ENCODE results near the gene FRS3. TPM values are rescaled to one million over a fixed set of nuclear protein-coding genes. Genes with fewer than 3 reads are reported as not detected.

FRS3 gene
- total and polyA plus RNA-seq, 2 of the 13 experiments (the other 11 are each of a cell fraction or from before 2014, with no cell fraction given): 3.0 to 7.4 TPM

- TF ChIP-seq, protein P1, sequence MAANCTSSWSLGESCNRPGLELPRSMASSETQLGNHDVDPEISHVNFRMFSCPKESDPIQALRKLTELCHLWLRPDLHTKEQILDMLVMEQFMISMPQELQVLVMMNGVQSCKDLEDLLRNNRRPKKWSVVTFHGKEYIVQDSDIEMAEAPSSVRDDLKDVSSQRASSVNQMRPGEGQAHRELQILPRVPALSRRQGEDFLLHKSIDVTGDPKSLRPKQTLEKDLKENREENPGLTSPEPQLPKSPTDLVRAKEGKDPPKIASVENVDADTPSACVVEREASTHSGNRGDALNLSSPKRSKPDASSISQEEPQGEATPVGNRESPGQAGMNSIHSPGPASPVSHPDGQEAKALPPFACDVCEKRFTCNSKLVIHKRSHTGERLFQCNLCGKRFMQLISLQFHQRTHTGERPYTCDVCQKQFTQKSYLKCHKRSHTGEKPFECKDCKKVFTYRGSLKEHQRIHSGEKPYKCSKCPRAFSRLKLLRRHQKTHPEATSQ (CRISPR knock-in tag; IDR thresholded peaks at IDR 0.05; ENCODE audit: borderline replicate concordance): no peak
- 0 out of 2 replicates have a peak, but pooled peaks have one; percentile 63 for TF ChIP-seq PAWR (CRISPR knock-in tag; IDR thresholded peaks at IDR 0.05; ENCODE audit: borderline replicate concordance)
- TF ChIP-seq ATAD3A (CRISPR knock-in tag; IDR thresholded peaks at IDR 0.05): no peak
- peak; percentile 19; the same call in 1 of the 2 replicates for TF ChIP-seq ZFX (CRISPR knock-in tag; IDR thresholded peaks at IDR 0.05; ENCODE audit: low read depth)
- TF ChIP-seq SALL2 (CRISPR knock-in tag; IDR thresholded peaks at IDR 0.05): 0 out of 2 replicates have a peak, but pooled peaks have one; percentile 35
- TF ChIP-seq SIX4 (CRISPR knock-in tag; IDR thresholded peaks at IDR 0.05): no peak
- no peak for TF ChIP-seq TEF (CRISPR knock-in tag; IDR thresholded peaks at IDR 0.05)
- TF ChIP-seq SOX13 (IDR thresholded peaks at IDR 0.05): no peak
- TF ChIP-seq SOX13 (CRISPR knock-in tag; conservative IDR thresholded peaks at IDR 0.05 in 1 of 2, IDR thresholded peaks at IDR 0.05 in 1 of 2): peak in 1 of 2 experiments; percentile 28; a peak in 1 of 4 replicates
- TF ChIP-seq KLF13 (CRISPR knock-in tag; IDR thresholded peaks at IDR 0.05): 0 out of 2 replicates have a peak, but pooled peaks have one; percentile 51
- TF ChIP-seq ZFP37 (CRISPR knock-in tag; IDR thresholded peaks at IDR 0.05; ENCODE audit: borderline replicate concordance): no peak
- TF ChIP-seq, protein P2, sequence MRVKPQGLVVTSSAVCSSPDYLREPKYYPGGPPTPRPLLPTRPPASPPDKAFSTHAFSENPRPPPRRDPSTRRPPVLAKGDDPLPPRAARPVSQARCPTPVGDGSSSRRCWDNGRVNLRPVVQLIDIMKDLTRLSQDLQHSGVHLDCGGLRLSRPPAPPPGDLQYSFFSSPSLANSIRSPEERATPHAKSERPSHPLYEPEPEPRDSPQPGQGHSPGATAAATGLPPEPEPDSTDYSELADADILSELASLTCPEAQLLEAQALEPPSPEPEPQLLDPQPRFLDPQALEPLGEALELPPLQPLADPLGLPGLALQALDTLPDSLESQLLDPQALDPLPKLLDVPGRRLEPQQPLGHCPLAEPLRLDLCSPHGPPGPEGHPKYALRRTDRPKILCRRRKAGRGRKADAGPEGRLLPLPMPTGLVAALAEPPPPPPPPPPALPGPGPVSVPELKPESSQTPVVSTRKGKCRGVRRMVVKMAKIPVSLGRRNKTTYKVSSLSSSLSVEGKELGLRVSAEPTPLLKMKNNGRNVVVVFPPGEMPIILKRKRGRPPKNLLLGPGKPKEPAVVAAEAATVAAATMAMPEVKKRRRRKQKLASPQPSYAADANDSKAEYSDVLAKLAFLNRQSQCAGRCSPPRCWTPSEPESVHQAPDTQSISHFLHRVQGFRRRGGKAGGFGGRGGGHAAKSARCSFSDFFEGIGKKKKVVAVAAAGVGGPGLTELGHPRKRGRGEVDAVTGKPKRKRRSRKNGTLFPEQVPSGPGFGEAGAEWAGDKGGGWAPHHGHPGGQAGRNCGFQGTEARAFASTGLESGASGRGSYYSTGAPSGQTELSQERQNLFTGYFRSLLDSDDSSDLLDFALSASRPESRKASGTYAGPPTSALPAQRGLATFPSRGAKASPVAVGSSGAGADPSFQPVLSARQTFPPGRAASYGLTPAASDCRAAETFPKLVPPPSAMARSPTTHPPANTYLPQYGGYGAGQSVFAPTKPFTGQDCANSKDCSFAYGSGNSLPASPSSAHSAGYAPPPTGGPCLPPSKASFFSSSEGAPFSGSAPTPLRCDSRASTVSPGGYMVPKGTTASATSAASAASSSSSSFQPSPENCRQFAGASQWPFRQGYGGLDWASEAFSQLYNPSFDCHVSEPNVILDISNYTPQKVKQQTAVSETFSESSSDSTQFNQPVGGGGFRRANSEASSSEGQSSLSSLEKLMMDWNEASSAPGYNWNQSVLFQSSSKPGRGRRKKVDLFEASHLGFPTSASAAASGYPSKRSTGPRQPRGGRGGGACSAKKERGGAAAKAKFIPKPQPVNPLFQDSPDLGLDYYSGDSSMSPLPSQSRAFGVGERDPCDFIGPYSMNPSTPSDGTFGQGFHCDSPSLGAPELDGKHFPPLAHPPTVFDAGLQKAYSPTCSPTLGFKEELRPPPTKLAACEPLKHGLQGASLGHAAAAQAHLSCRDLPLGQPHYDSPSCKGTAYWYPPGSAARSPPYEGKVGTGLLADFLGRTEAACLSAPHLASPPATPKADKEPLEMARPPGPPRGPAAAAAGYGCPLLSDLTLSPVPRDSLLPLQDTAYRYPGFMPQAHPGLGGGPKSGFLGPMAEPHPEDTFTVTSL (CRISPR knock-in tag; IDR thresholded peaks at IDR 0.05; ENCODE audit: borderline replicate concordance): no peak
- peak; percentile 55; the same call in 1 of the 2 replicates for TF ChIP-seq ZNF230 (CRISPR knock-in tag; IDR thresholded peaks at IDR 0.05)
- no peak for TF ChIP-seq ZNF160 (CRISPR knock-in tag; IDR thresholded peaks at IDR 0.05)
- TF ChIP-seq PAF1 (CRISPR knock-in tag; IDR thresholded peaks at IDR 0.05): no peak
- no peak for TF ChIP-seq SP140L (CRISPR knock-in tag; IDR thresholded peaks at IDR 0.05; ENCODE audit: borderline replicate concordance)
- no peak for TF ChIP-seq TRIM24 (CRISPR knock-in tag; IDR thresholded peaks at IDR 0.05)
- TF ChIP-seq PHF21A (CRISPR knock-in tag; IDR thresholded peaks at IDR 0.05): peak; percentile 62
- TF ChIP-seq TEAD3 (CRISPR knock-in tag; optimal IDR thresholded peaks at IDR 0.05; ENCODE audit: borderline replicate concordance): no peak
- TF ChIP-seq ZBTB42 (CRISPR knock-in tag; IDR thresholded peaks at IDR 0.05): no peak
- TF ChIP-seq ZNF570 (CRISPR knock-in tag; IDR thresholded peaks at IDR 0.05; ENCODE audit: borderline replicate concordance): 0 out of 2 replicates have a peak, but pooled peaks have one; percentile 39
- TF ChIP-seq ZNF703 (CRISPR knock-in tag; IDR thresholded peaks at IDR 0.05; ENCODE audit: borderline replicate concordance): no peak
Observed at GRCh38 chr6:41724586-41725501, 54.9 kb downstream of the FRS3 start (continued).
